NCI-H2196 treated with DMSO at 0.1 percent for 48 hours (cell line): ENCODE results near the gene BRSK2.

Source experiments
- DNase-seq: peaks from one replicate; lab custom pipeline; 2025; ENCODE audit not compliant: unreplicated experiment; lab: John Stamatoyannopoulos, UW

The BRSK2 gene

GRCh38 chr11:1449490-1450243 is 59.9 kb downstream of the BRSK2 start:
- no peak for DNase-seq

- DNase-seq, result no peak
These were observed 60.7 kb downstream of the BRSK2 start for GRCh38 chr11:1450344-1450875.

- no peak for DNase-seq
These were observed 61.4 kb downstream of the BRSK2 start for GRCh38 chr11:1450949-1451710.

- DNase-seq, result no peak
These were observed 62.2 kb downstream of the BRSK2 start for GRCh38 chr11:1451781-1452470.

DNA sequence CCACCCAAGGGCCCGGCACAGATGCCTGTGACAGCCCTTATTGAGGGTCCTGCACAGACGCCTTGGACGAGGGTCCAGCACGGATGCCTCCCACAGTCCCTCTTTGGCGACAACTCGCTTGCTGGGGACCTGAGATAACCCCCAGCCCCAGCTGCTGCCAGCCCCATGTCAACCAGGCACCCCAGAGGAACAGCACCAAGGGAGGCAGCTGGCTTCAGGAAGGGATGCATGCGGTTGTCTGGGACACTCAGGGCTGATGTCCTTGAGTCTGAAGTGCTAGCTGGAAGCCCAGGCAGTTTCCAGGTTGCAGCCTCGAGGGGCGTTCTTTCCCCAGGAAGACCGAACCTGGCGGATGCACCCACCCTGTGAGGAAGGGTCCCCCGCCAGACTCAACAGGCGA is 63.0 kb downstream of the BRSK2 start:
- no peak for DNase-seq

DNA sequence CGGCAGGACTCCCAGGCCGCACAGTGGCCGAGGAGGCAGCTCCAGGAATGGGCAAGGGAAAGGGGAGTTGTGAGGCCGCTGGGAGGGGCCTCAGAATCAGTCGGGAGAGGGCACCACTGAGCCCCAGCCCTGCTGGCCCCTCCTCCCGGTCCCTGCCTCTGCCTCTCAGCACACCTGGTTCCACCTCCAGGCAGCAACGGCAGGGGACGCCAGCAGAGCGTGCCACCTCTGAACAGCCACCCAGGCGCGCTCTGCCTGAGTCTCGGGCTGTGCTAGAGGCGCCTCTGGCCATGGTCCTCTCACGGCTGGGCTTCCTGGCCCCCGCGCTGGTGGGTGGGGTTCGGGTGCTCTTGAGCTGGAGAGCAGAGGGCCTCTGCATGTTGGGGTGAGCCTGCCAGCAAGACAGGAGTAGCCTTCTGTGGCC is 63.9 kb downstream of the BRSK2 start:
- no peak for DNase-seq

GRCh38 chr11:1454576-1454975 is 64.8 kb downstream of the BRSK2 start:
- DNase-seq, result no peak

- DNase-seq, result no peak
These were observed 65.5 kb downstream of the BRSK2 start for GRCh38 chr11:1455032-1455762.

- no peak for DNase-seq
These were observed 66.0 kb downstream of the BRSK2 start for GRCh38 chr11:1455763-1456060.

DNA sequence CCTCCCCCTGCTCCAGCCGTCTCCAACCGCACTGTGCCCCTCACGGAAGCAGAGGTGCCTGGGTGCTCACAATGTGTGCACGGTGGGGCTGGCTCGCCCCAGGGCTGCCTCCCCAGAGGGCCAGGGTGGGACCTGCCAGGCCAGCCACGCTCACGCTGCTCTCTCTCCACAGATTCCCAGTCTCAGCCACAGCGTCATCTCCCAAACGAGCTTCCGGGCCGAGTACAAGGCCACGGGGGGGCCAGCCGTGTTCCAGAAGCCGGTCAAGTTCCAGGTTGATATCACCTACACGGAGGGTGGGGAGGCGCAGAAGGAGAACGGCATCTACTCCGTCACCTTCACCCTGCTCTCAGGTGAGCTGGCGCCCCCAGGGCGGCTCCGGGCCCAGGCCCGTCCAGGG is 66.4 kb downstream of the BRSK2 start:
- DNase-seq, result no peak

- no peak for DNase-seq
These were observed 67.0 kb downstream of the BRSK2 start for GRCh38 chr11:1456596-1457325.

- no peak for DNase-seq
These were observed 67.6 kb downstream of the BRSK2 start for GRCh38 chr11:1457326-1457680.

DNA sequence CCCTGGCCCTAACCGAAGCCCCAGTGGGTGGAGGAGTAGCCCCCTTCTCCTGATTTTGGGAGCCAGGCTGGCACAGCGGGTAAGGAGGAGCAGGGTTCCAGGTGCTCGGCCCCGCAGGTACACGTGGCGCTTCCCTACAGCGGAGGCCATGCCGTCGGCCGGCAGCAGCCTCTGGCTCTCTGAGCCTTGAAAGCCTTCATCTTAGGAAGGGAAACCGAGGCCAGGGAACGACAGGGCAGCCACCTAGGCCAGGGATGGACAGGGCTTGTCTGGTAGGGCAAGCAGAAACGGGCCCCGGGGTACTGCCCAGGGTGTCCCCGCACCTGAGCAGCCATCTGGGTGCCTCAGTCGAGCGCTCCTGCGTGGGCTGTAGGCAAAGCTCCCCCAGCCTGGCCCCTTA is 68.1 kb downstream of the BRSK2 start:
- DNase-seq, result no peak

DNA sequence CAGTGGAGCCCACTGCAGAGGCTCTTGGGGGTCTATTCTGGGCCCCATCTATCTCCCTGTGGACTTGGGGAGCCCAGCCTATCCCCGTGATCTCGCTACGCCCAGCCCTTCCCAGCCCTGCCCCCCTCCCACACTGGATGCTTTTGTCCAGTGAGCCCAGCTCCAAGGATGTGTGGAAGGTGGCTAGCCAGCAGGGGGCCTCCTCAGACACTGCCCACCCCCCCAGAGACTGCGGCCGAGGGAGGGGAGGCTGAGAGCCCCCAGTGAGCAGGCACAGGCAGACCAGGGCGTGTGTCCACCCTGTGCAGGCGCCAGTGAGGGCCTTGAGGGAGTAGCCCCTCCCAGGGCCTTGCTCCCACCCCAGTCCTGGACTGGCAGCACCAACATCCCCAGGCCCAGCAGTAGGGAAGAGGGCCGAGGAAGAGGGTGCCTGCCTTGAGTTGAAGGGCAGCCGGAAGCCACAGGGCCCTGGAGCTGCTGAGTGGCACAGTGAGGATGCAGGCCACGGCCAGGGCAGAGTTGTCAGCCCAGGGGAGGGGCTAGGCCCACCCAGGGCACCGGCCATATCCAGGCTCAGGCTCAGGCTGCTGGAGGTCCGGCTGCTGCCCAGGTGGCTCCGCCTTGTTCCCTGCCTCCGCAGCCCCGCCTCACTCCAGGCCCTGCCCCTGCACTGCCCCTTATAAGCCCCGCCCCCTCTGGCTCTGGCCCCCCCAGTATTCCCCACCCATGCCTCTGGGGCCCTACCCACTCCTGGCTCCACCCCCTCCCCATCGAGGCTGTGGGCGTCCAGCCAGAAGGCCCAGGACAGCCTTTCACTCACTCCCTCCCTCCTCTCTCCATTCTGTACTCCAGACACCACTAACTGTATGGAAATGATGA is 68.8 kb downstream of the BRSK2 start:
- peak; percentile 69 for DNase-seq

DNA sequence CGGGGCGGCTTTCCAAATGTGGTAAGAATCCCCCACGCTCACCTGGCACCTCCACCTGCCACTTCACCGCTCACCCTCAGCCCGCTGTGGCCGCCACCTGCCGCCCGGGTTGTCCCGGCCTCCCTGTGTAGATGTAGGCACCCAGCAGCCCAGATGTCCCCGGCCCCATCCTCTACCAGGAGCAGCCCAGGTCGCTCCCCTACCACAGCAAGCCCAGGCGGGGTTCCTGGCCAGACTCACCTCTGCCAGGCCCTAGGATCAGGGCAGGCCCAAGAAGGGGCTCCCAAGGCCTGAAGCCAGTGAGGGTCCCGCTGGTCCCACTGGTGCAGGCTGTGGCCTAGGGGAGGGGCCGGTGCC is 69.5 kb downstream of the BRSK2 start:
- no peak for DNase-seq

- no peak for DNase-seq
These were observed 70.1 kb downstream of the BRSK2 start for GRCh38 chr11:1459764-1460395.

DNA sequence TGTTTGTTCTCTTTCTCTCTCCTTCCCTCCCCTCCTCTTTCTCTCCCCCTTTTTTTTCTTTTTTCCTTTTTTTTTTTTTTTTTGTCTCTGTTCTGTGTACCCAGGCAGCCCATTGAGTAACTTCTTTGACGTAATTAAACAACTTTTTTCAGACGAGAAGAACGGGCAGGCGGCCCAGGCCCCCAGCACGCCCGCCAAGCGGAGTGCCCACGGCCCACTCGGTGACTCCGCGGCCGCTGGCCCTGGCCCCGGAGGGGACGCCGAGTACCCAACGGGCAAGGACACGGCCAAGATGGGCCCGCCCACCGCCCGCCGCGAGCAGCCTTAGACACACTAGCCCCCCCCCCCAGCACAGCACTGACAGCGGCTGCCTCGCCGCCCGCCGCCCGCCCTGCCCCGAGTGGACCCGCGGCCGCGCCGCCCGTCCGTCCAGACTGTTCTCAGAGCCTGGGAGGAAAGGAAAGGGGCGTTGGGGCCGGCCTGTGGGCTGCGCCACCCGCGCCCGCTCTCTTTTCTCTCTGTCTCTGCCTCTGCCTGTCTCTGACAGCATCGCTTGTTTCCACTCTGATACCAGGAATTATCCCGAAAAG is 70.8 kb downstream of the BRSK2 start:
- DNase-seq, result no peak

- DNase-seq, result no peak
These were observed 71.5 kb downstream of the BRSK2 start for GRCh38 chr11:1460986-1461825.
